Right lobe of liver (tissue), 6 donors: ENCODE data around the gene TPM4. TPM values are rescaled to one million over a fixed set of nuclear protein-coding genes. Genes with fewer than 3 reads are reported as not detected.
A peak's percentile ranks its signal among the peaks of the same experiment; 100 is the strongest.

Experiments used
- ATAC-seq, 4 donors: fragments of 200-7000 bp; cut with Tn5 transposase; one replicate each; pipeline ENCODE4 v1.9.1; 2020; ENCODE audit warnings: mild to moderate bottlenecking in 4 of 4, moderate library complexity in 4 of 4
- DNase-seq, 3 donors: peaks; one replicate each; pipeline ENCODE4 v3.0.0-alpha.2; 2020
- H3K27ac ChIP-seq, 3 donors: fragments of 200-600 bp; one replicate each; pipeline ENCODE4 v1.8.0; 2022
- H3K27me3 ChIP-seq, 2 donors: fragments of 200-600 bp; one replicate each; pipeline ENCODE4 v1.8.0; 2022
- H3K36me3 ChIP-seq, 4 donors: fragments of 200-600 bp; sonication (generic) in 1 of 4; one replicate each; pipeline versions ENCODE4 v1.5.1 to v1.8.0; 2017 to 2022; ENCODE audit warnings: control low read depth in 1 of 4
- H3K4me1 ChIP-seq, 4 donors: fragments of 200-600 bp; sonication (generic) in 1 of 4; one replicate each; pipeline versions ENCODE4 v1.5.1 to v1.8.0; 2017 to 2022; ENCODE audit warnings: control low read depth in 1 of 4
- H3K4me3 ChIP-seq, 3 donors: fragments of 200-600 bp; one replicate each; pipeline ENCODE4 v1.8.0; 2022
- H3K9me3 ChIP-seq, 4 donors: fragments of 200-600 bp; sonication (generic) in 1 of 4; one replicate each; pipeline versions ENCODE4 v1.5.1 to v1.8.0; 2017 to 2022; ENCODE audit warnings: control low read depth in 1 of 4
- POLR2A ChIP-seq: fragments of 450-650 bp; IDR thresholded peaks from one replicate; pipeline ENCODE4 v1.6.1; 2017; ENCODE audit warnings: antibody characterized with exemption, mild to moderate bottlenecking
- WGBS: methylation state at CpG from one replicate; pipeline ENCODE4 v1.1.6; 2018; ENCODE audit warnings: low coverage, low lambda C conversion rate; ENCODE audit not compliant: insufficient coverage; ENCODE audit errors: missing lambda C conversion rate; 5-methylcytosine and 5-hydroxymethylcytosine counted together
- intact Hi-C, 2 donors: fragments of 100-400 bp; cut with DNase I; formaldehyde crosslinking; loops; one replicate each; pipeline versions ENCODE4 v1.11.2 to v1.14.1; 2022
- total RNA-seq, 6 experiments: library from RNA; depleted of rRNA in 2 of 6; stranded (reverse); fragments of >200 nt in 2 of 6; fragmentation: NEBNext Ultra II Directional in 3 of 6; extraction: Animal tissue kit (Norgen Biotek cat#: 25700) in 3 of 6; gene quantifications; one replicate each; pipeline versions ENCODE4 v1.1.0 to v1.2.4, GENCODE V29; 2016 to 2023
- TF ChIP-seq, protein P1 (sequence below), 4 donors: fragments of 200-600 bp in 3 of 4; fragments of 450-650 bp in 1 of 4; IDR thresholded peaks; one replicate each; pipeline versions ENCODE4 v1.5.1 to v1.8.0; 2016 to 2022; ENCODE audit warnings: antibody characterized with exemption in 4 of 4, mild to moderate bottlenecking in 2 of 4
- donor health status: DM: no; HTN: yes; CAD: no.
- donor health status: DM: no; HTN: no; CAD: no.
- donor health status: DM: no; HTN: no; CAD: no.
- donor health status: DM: no; HTN: yes; CAD: no.
- donor health status: DM: no; HTN: yes; CAD: no.

The TPM4 gene
- total RNA-seq, 6 experiments from 2014 or later = 13.7 to 90.2 (median 45.6) TPM

DNA sequence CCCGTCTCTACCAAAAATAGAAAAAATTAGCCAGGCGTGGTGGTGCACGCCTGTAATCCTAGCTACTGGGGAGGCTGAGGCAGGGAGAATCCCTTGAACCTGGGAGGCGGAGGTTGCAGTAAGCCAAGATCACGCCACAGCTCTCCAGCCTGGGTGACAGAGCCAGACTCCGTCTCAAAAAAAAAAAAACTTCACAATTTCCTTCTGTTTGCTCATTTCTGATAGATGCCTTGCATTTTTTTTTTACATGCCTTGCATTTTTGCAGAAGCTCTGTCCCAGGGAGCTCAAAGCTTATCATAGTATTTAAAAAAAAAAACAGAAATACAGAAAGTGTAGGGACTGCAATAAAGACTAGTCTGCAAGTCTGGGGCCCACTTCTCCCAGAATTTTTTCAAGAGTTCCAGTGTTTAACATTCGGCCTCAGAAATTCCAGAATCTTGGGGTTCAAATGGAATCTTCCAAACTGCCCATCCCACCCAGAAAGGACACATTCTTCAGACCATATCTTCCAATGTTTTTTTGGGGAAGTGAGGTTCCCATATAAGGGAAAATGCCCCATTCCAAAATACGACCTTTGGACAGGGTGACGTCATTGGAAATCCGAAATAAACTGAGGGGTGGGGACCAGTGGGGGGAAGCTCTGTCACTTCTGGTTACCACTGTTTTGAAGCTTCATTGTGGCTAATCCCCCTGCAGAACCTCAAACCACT, 18.2 kb downstream of the TPM4 start:
- WGBS = 57% methylated on average over 9 of the region's 10 CpGs
- Histone ChIP-seq H3K9me3 (no peaks in the 10 kb centered on the region), H3K4me1 (no peaks in the 10 kb centered on the region), H3K27ac (peak overlapping the region in 1 of 3 donors; percentile 49), H3K27me3 (no peaks in the 10 kb centered on the region), H3K4me3 (no peak overlapping the region), H3K36me3 (peaks cover 0 to 38% (median 10%) of the 10 kb centered on the region in 4 donors)
- ATAC-seq (peak; percentile 17 to 55 (median 38)), DNase-seq (no peak)
- TF ChIP-seq POLR2A = no peak
- TF ChIP-seq, protein P1, sequence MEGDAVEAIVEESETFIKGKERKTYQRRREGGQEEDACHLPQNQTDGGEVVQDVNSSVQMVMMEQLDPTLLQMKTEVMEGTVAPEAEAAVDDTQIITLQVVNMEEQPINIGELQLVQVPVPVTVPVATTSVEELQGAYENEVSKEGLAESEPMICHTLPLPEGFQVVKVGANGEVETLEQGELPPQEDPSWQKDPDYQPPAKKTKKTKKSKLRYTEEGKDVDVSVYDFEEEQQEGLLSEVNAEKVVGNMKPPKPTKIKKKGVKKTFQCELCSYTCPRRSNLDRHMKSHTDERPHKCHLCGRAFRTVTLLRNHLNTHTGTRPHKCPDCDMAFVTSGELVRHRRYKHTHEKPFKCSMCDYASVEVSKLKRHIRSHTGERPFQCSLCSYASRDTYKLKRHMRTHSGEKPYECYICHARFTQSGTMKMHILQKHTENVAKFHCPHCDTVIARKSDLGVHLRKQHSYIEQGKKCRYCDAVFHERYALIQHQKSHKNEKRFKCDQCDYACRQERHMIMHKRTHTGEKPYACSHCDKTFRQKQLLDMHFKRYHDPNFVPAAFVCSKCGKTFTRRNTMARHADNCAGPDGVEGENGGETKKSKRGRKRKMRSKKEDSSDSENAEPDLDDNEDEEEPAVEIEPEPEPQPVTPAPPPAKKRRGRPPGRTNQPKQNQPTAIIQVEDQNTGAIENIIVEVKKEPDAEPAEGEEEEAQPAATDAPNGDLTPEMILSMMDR (IDR thresholded peaks at IDR 0.05) = no peak
- intact Hi-C loops = no loop called here

DNA sequence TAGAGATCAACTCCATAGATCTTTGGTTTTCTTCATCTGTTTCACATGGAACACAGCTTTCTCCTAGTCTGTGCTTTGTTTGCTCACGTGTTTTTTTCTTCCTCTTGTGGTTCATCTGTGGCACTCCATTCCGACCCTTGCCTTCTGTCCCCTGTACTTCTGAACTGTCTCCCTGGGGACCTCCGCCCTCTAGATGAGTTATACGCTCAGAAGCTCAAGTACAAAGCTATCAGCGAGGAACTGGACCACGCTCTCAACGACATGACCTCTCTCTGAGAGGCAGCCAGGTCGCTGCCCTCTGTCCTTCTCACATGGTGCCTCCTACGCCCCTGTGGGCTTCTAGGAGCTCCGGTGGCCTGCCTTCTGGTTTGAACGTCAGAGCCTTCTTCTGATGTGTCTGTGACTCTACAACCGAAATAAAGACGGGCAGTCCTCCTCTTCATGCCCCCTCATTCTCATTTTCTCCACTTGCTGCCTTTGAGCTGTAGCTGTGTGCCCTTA, 18.8 kb downstream of the TPM4 start:
- TF ChIP-seq, protein P1 (IDR thresholded peaks at IDR 0.05) = no peak
- no peak for TF ChIP-seq POLR2A
- H3K4me3 ChIP-seq = no peak overlapping the region
- peaks cover 0 to 32% (median 8%) of the 10 kb centered on the region in 4 donors for H3K36me3 ChIP-seq
- H3K9me3 ChIP-seq = no peaks in the 10 kb centered on the region
- peak overlapping the region in 2 of 3 donors; percentile 3 to 49 for H3K27ac ChIP-seq
- H3K4me1 ChIP-seq = no peaks in the 10 kb centered on the region
- intact Hi-C loops = no loop called here
- peak; percentile 36 to 66 (median 63) for ATAC-seq
- 35% methylated on average over 11 of the region's 13 CpGs for WGBS
- DNase-seq = no peak
- no peaks in the 10 kb centered on the region for H3K27me3 ChIP-seq

DNA sequence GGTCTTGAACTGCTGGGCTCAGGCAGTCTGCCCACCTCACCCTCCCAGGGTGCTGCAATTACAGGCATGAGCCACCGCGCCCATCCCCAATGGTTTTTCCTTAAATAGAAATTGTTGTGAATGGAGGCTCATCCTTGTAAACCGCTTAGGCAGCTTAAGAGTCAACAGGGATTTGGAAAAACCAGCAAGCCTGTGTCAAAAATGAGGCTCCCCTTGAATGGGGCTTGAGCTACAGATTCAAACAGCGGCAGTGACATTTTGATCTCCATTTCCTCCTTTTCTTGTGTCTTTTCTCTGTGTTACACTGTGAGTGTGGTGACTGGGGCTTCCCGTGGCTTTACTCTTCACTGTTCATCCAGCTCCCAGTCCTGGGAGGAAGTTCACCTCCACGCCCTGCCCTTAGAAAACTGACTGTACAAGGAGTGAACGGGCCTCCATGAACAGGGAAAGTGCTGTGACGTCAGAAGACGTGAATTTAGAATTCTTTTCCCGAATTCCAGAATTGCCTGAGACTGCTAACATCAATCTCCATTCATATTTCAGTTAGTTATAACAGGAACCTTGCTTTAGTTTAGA, 20.1 kb downstream of the TPM4 start:
- H3K36me3 ChIP-seq = peaks cover 0 to 25% (median 7%) of the 10 kb centered on the region in 4 donors
- H3K9me3 ChIP-seq = no peaks in the 10 kb centered on the region
- H3K27me3 ChIP-seq = no peaks in the 10 kb centered on the region
- no peaks in the 10 kb centered on the region for H3K4me1 ChIP-seq
- TF ChIP-seq, protein P1 (IDR thresholded peaks at IDR 0.05) = no peak
- no peak for TF ChIP-seq POLR2A
- intact Hi-C loops = no loop called here
- 67% methylated on average over 8 of the region's 10 CpGs for WGBS
- no peak overlapping the region for H3K27ac ChIP-seq
- ATAC-seq = peak in 2 of 4 donors; percentile 21 to 33
- H3K4me3 ChIP-seq = no peak overlapping the region
- no peak for DNase-seq

DNA sequence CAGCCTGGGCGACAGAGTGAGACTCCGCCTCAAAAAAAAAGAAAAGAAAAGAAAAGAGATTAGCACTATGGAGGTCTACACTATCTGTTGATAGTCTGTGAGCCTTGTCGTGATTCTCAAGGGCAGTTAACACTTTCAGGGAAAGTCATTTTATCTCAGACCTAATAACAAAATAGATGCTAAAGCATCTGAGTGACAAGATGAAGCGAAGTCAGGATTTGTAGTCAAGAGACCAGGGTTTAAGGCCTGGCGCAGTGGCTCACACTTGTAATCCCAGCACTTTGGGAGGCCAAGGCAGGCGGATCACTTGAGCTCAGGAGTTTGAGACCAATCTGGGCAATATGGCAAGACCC, 22.1 kb downstream of the TPM4 start:
- H3K27me3 ChIP-seq = no peaks in the 10 kb centered on the region
- ATAC-seq (no peak), DNase-seq (no peak)
- no peaks in the 10 kb centered on the region for H3K4me1 ChIP-seq
- no peak overlapping the region for H3K4me3 ChIP-seq
- H3K9me3 ChIP-seq = no peaks in the 10 kb centered on the region
- TF ChIP-seq, protein P1 (IDR thresholded peaks at IDR 0.05) = no peak
- TF ChIP-seq POLR2A = no peak
- intact Hi-C loops = no loop called here
- no peak overlapping the region for H3K27ac ChIP-seq
- 80% methylated on average over 6 of the region's 6 CpGs for WGBS
- H3K36me3 ChIP-seq = peaks cover 0 to 24% (median 3%) of the 10 kb centered on the region in 4 donors
